ENCODE data around the gene OSBPL1A.

DNA sequence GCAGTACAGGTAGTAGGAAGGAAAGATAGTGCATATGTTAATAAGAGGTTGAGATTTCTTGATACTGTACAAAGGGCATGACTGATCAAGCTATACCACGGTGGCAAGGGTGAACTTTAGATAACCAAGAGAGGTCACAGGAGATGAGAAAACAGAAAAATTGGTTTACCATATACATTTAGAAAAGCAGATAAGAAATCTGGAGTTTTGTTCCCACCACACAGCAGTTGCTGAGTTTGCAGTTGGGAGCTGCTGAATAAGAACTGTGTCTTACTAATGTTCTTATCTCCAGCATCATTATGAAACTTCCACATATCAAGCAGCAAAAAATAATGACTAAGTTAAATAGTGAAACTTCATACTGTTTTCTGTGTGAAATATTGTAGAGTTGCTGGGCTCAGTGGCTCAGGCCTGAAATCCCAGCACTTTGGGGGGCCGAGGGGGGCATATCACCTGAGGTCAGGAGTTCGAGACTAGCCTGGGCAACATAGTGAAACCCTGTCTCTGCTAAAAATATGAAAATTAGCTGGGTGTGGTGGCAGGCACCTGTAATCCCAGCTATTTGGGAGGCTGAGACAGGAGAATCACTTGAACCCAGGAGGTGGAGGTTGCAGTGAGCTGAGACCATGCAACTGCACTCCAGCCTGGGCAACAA is 16.9 kb upstream of the OSBPL1A start:
- no peak for TF ChIP-seq CTCF (IDR thresholded peaks at IDR 0.05; ENCODE audit: insufficient read depth, low read length)
- no peak for TF ChIP-seq POLR2AphosphoS5 (IDR thresholded peaks at IDR 0.05; ENCODE audit: low read depth)
- no peak for TF ChIP-seq REST (IDR thresholded peaks at IDR 0.05; ENCODE audit: insufficient replicate concordance, low read depth)
- TF ChIP-seq GABPA (IDR thresholded peaks at IDR 0.05; ENCODE audit: low read depth): no peak
- TF ChIP-seq SPI1 (IDR thresholded peaks at IDR 0.05; ENCODE audit: borderline replicate concordance, low read depth): no peak

Measured in HL-60 (cell line).